SU-DHL-6 (cell line): ENCODE measurements around the gene VPS37C.
A peak's percentile ranks its signal among the peaks of the same experiment; 100 is the strongest.

Experiments
- H2AFZ ChIP-seq: fragments of 200-600 bp; sonication (generic); 2 replicates; pipeline ENCODE4 v1.6.1; 2014; ENCODE audit warnings: low read depth, mild to moderate bottlenecking, moderate library complexity, mixed read lengths, antibody characterized with exemption, low read length; ENCODE audit not compliant: severe bottlenecking
- H3F3A ChIP-seq: fragments of 200-600 bp; shearing (Covaris generic); 2 replicates; pipeline ENCODE4 v1.6.0; 2016; ENCODE audit warnings: antibody characterized with exemption, mild to moderate bottlenecking; ENCODE audit not compliant: insufficient read depth
- H3K27ac ChIP-seq: fragments of 200-600 bp; sonication (generic); 2 replicates; pipeline ENCODE4 v1.5.1; 2016; ENCODE audit warnings: low read depth, mild to moderate bottlenecking, low read length, moderate library complexity, mixed read lengths
- H3K27me3 ChIP-seq: fragments of 200-600 bp; sonication (generic), shearing (Covaris generic); 2 replicates; pipeline ENCODE4 v1.6.0; 2014; ENCODE audit warnings: mild to moderate bottlenecking, low read length
- H3K36me3 ChIP-seq: fragments of 200-600 bp; sonication (generic); 2 replicates; pipeline ENCODE4 v1.6.1; 2014; ENCODE audit warnings: mild to moderate bottlenecking, low read length, mixed read lengths
- H3K4me2 ChIP-seq: fragments of 300-600, 200-600 bp; shearing (Covaris generic), sonication (generic); 2 replicates; pipeline ENCODE4 v1.6.0; 2014; ENCODE audit warnings: low read length, low read depth, mild to moderate bottlenecking; ENCODE audit not compliant: poor library complexity, severe bottlenecking
- H3K4me3 ChIP-seq: fragments of 200-600 bp; sonication (generic); 2 replicates; pipeline ENCODE4 v1.5.1; 2014; ENCODE audit warnings: antibody characterized with exemption, low read length, mild to moderate bottlenecking, mixed read lengths; ENCODE audit not compliant: insufficient read depth, poor library complexity, severe bottlenecking
- H3K79me2 ChIP-seq: fragments of 200-600 bp; sonication (generic); 2 replicates; pipeline ENCODE4 v1.6.1; 2014; ENCODE audit warnings: mild to moderate bottlenecking, low read length, moderate library complexity; ENCODE audit not compliant: insufficient read depth
- H3K9ac ChIP-seq: fragments of 200-600 bp; sonication (generic); 2 replicates; pipeline ENCODE4 v1.7.0; 2014; ENCODE audit warnings: mild to moderate bottlenecking, low read length
- H3K9me2 ChIP-seq: fragments of 200-600 bp; sonication (generic); replicated peaks from 2 replicates; pipeline ENCODE4 v1.6.1; 2014; ENCODE audit warnings: low read length; ENCODE audit not compliant: insufficient read depth
- H3K9me3 ChIP-seq: fragments of 200-600 bp; sonication (generic); 2 replicates; pipeline ENCODE4 v1.6.1; 2014; ENCODE audit warnings: low read length, mixed read lengths; ENCODE audit not compliant: insufficient read depth
- H4K20me1 ChIP-seq: fragments of 200-600 bp; sonication (generic); 2 replicates; pipeline ENCODE4 v1.6.1; 2014; ENCODE audit warnings: low read depth, mild to moderate bottlenecking, antibody characterized with exemption, low read length, moderate library complexity, mixed read lengths
- EZH2phosphoT487 ChIP-seq: fragments of 200-600 bp; sonication (generic), shearing (Covaris generic); conservative IDR thresholded peaks from 2 replicates; pipeline ENCODE4 v1.6.1; 2018; ENCODE audit warnings: mild to moderate bottlenecking, antibody characterized with exemption, low read length, moderate library complexity, mixed read lengths
- TF ChIP-seq, protein P1 (sequence below): fragments of 200-600 bp; sonication (generic); IDR thresholded peaks from one replicate; pipeline ENCODE4 v1.5.1; 2017; ENCODE audit warnings: antibody characterized with exemption, mild to moderate bottlenecking, low read length, moderate library complexity; ENCODE audit not compliant: insufficient read depth, poor library complexity, severe bottlenecking

Gene VPS37C

DNA sequence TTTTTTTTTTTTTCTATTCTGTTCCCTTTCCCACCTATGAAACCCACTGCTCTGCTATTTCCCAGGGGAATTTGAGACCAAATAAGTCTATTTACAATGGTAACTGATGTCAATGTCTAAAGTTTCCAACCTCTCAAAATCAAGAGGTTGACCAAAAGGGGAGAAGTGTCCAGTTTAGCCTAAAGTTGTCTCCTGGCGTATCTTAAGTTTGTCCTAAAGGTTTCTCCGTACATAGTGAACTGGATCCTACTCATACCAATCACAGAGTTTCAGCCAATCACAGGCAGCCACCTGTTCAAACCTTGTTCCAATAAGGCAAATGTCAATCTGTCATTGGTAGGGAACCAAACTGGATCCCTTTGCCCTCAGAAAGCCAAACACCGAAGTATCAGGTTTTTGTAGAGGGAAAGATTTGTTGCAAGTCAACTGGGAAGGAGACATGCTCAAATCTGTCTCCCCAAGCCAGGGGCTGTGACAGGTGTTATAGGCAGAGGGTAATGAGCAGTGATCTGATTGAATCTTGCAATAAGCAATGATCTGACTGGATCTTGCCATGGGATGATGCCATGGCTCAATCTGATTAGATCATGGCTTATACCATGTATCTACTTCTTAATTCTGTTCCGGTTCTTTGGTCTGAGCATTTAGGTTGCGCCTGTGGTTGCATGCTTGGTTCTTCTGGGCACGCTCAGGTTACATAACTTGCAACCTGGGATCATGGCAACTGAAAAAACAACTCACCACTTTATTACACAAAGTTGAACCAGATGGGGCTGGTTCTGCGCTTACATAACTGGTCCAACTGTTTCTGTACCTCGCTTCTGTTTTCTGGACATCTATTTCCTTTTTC, 1.1 kb upstream of the VPS37C start:
- peak overlapping the region; percentile 79 for H3K9ac ChIP-seq
- TF ChIP-seq, protein P1, sequence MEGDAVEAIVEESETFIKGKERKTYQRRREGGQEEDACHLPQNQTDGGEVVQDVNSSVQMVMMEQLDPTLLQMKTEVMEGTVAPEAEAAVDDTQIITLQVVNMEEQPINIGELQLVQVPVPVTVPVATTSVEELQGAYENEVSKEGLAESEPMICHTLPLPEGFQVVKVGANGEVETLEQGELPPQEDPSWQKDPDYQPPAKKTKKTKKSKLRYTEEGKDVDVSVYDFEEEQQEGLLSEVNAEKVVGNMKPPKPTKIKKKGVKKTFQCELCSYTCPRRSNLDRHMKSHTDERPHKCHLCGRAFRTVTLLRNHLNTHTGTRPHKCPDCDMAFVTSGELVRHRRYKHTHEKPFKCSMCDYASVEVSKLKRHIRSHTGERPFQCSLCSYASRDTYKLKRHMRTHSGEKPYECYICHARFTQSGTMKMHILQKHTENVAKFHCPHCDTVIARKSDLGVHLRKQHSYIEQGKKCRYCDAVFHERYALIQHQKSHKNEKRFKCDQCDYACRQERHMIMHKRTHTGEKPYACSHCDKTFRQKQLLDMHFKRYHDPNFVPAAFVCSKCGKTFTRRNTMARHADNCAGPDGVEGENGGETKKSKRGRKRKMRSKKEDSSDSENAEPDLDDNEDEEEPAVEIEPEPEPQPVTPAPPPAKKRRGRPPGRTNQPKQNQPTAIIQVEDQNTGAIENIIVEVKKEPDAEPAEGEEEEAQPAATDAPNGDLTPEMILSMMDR = no peak
- TF ChIP-seq EZH2phosphoT487 = no peak
- peak overlapping the region; percentile 94 for H3K4me2 ChIP-seq

GRCh38 chr11:61160487-61161189, 588 bp downstream of the VPS37C start:
- Histone ChIP-seq H3K9ac (peak overlapping the region; percentile 79), H4K20me1 (no peaks in the 10 kb centered on the region), H3K9me2 (no peaks in the 10 kb centered on the region), H3K36me3 (no peaks in the 10 kb centered on the region), H2AFZ (peak overlapping the region; percentile 55), H3K79me2 (peaks cover 7% of the 10 kb centered on the region; the same call in 1 of the 2 replicates), H3K4me2 (peak overlapping the region; percentile 75), H3K4me3 (peak overlapping the region; percentile 67), H3K27ac (peak overlapping the region; percentile 88), H3K9me3 (no peaks in the 10 kb centered on the region), H3F3A (peaks cover 14% of the 10 kb centered on the region; the same call in 1 of the 2 replicates), H3K27me3 (no peaks in the 10 kb centered on the region)
- TF ChIP-seq, protein P1 = no peak
- no peak for TF ChIP-seq EZH2phosphoT487

More for the DNA sequence above, 1.1 kb upstream of the VPS37C start:
- Histone ChIP-seq H3K9me2 (no peaks in the 10 kb centered on the region), H3K79me2 (peaks cover 7% of the 10 kb centered on the region; the same call in 1 of the 2 replicates), H4K20me1 (no peaks in the 10 kb centered on the region), H3K27me3 (no peaks in the 10 kb centered on the region), H3K27ac (peak overlapping the region; percentile 88), H2AFZ (peak overlapping the region; percentile 82), H3K4me3 (peak overlapping the region; percentile 67), H3F3A (peaks cover 14% of the 10 kb centered on the region; the same call in 1 of the 2 replicates), H3K36me3 (no peaks in the 10 kb centered on the region), H3K9me3 (no peaks in the 10 kb centered on the region)

DNA sequence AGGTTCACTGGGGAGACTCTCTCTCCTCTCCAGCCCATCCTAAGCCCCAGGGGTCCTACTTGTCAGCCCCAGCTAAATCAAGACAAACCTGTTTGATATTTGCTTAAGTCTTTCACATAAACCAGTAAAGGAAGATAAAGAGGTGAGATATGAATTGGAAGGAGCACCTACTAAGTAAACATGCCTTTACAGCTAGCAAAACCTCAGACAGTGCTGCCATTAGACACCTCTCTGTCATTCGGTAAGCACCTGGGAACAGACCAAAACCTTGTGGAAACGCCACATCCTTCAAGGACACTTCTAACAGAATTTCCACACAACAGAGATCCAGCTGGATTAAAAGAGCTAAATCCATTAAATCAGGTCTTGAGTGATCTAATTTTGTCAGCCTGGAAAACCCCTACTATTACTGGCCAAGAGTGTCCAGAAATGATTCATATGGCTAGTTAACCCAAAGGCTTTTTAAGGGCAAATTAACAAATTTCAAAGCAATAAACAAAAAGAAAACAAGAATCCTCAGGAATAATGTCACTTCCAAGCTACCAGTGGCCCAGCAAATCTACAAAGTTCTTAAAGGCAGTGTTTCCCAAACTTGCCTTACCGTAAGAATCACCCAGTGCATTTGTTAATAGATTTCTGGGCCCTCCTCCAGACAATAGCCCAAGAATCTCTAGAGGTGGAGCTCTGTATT, 2.4 kb downstream of the VPS37C start:
- Histone ChIP-seq H2AFZ (no peak overlapping the region), H3K27me3 (no peaks in the 10 kb centered on the region), H3K9me3 (no peaks in the 10 kb centered on the region), H3K36me3 (no peaks in the 10 kb centered on the region), H3F3A (peaks cover 14% of the 10 kb centered on the region; the same call in 1 of the 2 replicates), H3K79me2 (peaks cover 12% of the 10 kb centered on the region; the same call in 1 of the 2 replicates), H3K9ac (no peak overlapping the region), H3K4me2 (no peak overlapping the region), H3K4me3 (no peak overlapping the region), H3K27ac (no peak overlapping the region), H3K9me2 (no peaks in the 10 kb centered on the region), H4K20me1 (no peaks in the 10 kb centered on the region)
- no peak for TF ChIP-seq EZH2phosphoT487
- TF ChIP-seq, protein P1 = no peak
